GM12892 (cell line): ENCODE results near the gene RAB8A.

ENCODE experiments used
- POLR2A ChIP-seq: IDR thresholded peaks from 2 replicates; pipeline ENCODE4 v1.6.1; 2011; ENCODE audit warnings: low read depth, low read length, control low read depth
- POLR2AphosphoS5 ChIP-seq: IDR thresholded peaks from 2 replicates; pipeline ENCODE4 v1.6.1; 2011; ENCODE audit warnings: low read depth, low read length, control low read depth
- TAF1 ChIP-seq: IDR thresholded peaks from 2 replicates; pipeline ENCODE4 v1.6.1; 2011; ENCODE audit warnings: low read depth, mild to moderate bottlenecking, control low read depth, low read length, borderline replicate concordance

DNA sequence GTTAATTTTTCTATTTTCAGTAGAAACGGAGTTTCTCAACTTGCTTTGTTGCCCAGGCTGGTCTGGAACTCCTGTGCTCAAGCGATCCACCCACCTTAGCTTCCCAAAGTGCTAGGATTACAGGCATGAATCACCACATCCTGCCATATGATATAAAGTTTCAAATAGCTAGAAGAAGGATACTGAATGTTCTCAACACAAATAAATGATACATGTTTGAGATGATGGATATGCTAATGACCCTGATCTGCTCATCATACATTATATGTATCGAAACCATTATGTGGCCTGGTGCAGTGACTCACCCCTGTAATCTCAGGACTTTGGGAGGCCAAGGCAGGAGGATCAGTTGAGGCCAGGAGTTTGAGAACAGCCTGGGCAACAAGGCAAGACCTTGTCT is 50.2 kb downstream of the RAB8A start:
- TF ChIP-seq POLR2A (no peak), POLR2AphosphoS5 (no peak), TAF1 (no peak)
